ENCODE results near the gene TLCD3B. TPM values are rescaled to one million over a fixed set of nuclear protein-coding genes. Genes with fewer than 3 reads are reported as not detected.

The TLCD3B gene
- total and polyA plus RNA-seq, 9 donors: 0.15 TPM; not detected in 8

- Histone ChIP-seq H3K4me1 (ENCODE audit: insufficient read depth) (peaks cover 5% of the 10 kb centered on the region), H3K27ac (peak overlapping the region; percentile 63 to 72), H3K27me3 (no peaks in the 10 kb centered on the region), H3K9me3 (no peaks in the 10 kb centered on the region), H3K4me3 (peak overlapping the region; percentile 86), H3K36me3 (no peaks in the 10 kb centered on the region)
- 1% methylated on average over 16 to 33 of the region's 33 CpGs for WGBS, 3 donors
- TF ChIP-seq EP300 (IDR thresholded peaks at IDR 0.05) (no peak), POLR2A (IDR thresholded peaks at IDR 0.05) (no peak), CTCF (IDR thresholded peaks at IDR 0.05) (no peak)
- DNase-seq: peak in 1 of 5 donors; percentile 56
- intact Hi-C loops (cut with DNase I): no loop called here
Observed at GRCh38 chr16:30076276-30076791, 45.3 kb upstream of the TLCD3B start.

GRCh38 chr16:30075503-30076275 lies 44.6 kb upstream of the TLCD3B start, which contains the start of gene PPP4C:
TSS of gene PPP4C (plus strand) at chr16:30075994. CDS start at chr16:30076378, 384 bp downstream.
- peak; percentile 84 to 93 (median 88) for DNase-seq
- 1 to 2% (median 1%) methylated on average over 58 to 67 of the region's 67 CpGs for WGBS, 3 donors
- Histone ChIP-seq H3K36me3 (no peaks in the 10 kb centered on the region), H3K4me3 (peak within 1 kb of the TSS; percentile 86), H3K27ac (peak within 1 kb of the TSS; percentile 63 to 72), H3K27me3 (no peaks in the 10 kb centered on the region), H3K4me1 (ENCODE audit: insufficient read depth) (peaks cover 5% of the 10 kb centered on the region), H3K9me3 (no peaks in the 10 kb centered on the region)
- no peak for TF ChIP-seq EP300 (IDR thresholded peaks at IDR 0.05)
- TF ChIP-seq POLR2A (IDR thresholded peaks at IDR 0.05): peak; percentile 80
- TF ChIP-seq CTCF (IDR thresholded peaks at IDR 0.05): peak in 1 of 3 donors; percentile 31
- intact Hi-C loops (cut with DNase I): no loop called here

GRCh38 chr16:30070490-30070889 lies 39.4 kb upstream of the TLCD3B start:
- Histone ChIP-seq H3K4me1 (ENCODE audit: insufficient read depth) (peaks cover 17% of the 10 kb centered on the region), H3K9me3 (no peaks in the 10 kb centered on the region), H3K27ac (peak overlapping the region in 1 of 2 donors; percentile 17), H3K27me3 (no peaks in the 10 kb centered on the region), H3K36me3 (no peaks in the 10 kb centered on the region), H3K4me3 (no peak overlapping the region)
- TF ChIP-seq CTCF (IDR thresholded peaks at IDR 0.05): no peak
- no peak for TF ChIP-seq EP300 (IDR thresholded peaks at IDR 0.05)
- TF ChIP-seq POLR2A (IDR thresholded peaks at IDR 0.05): no peak
- intact Hi-C loops (cut with DNase I): no loop called here
- DNase-seq: no peak

- 35 to 38% (median 35%) methylated on average over 28 to 31 of the region's 31 CpGs for WGBS, 3 donors
- no peaks in the 10 kb centered on the region for H3K36me3 ChIP-seq
- no peak for TF ChIP-seq EP300 (IDR thresholded peaks at IDR 0.05)
- TF ChIP-seq CTCF (IDR thresholded peaks at IDR 0.05): no peak
- TF ChIP-seq POLR2A (IDR thresholded peaks at IDR 0.05): no peak
- intact Hi-C loops (cut with DNase I): loop anchor here in 1 of 4 donors (10.0 kb wide), 1 partner anchor 335 kb away; the partner anchor contains the start of gene ZNF771
- no peak overlapping the region for H3K4me3 ChIP-seq
- H3K27me3 ChIP-seq: no peaks in the 10 kb centered on the region
- peak overlapping the region; percentile 15 to 17 for H3K27ac ChIP-seq
- peak; percentile 50 to 80 (median 59) for DNase-seq
- H3K4me1 ChIP-seq (ENCODE audit: insufficient read depth): peaks cover 15% of the 10 kb centered on the region
- no peaks in the 10 kb centered on the region for H3K9me3 ChIP-seq
Observed at GRCh38 chr16:30069611-30070462, 38.8 kb upstream of the TLCD3B start.
